ENCODE measurements around the gene ITGA8. TPM values are rescaled to one million over a fixed set of nuclear protein-coding genes. Genes with fewer than 3 reads are reported as not detected.

Gene ITGA8
- total RNA-seq, 1 experiment from 2014 or later: not detected

DNA sequence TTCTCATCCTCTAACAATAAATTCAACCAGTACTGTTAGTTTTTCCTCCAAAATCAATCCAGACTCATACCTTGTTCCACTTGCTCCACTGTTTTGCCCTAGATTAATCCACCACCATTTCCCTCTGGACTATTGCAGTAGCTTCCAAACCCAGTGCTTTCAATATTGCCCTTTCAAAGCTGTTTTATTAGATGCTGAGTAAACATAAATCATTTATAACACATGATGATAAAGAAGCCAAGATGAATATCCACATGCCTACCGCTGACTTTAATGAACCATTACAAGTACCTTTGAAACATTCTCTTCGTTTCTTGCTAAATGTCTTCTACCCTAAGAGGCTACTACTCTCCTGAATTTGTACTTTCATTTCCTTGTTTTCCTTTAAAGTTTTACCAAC, 174.5 kb downstream of the ITGA8 start:
- Mint-ChIP-seq H3K9me3 (ENCODE audit: low read depth, unreplicated experiment) (peaks cover 5% of the 10 kb centered on the region), H3K36me3 (ENCODE audit: insufficient read depth, unreplicated experiment) (no peaks in the 10 kb centered on the region), H3K27me3 (ENCODE audit: unreplicated experiment) (peaks cover 43% of the 10 kb centered on the region), H3K4me1 (ENCODE audit: low read depth, unreplicated experiment) (no peaks in the 10 kb centered on the region), H3K4me3 (ENCODE audit: low read depth, unreplicated experiment) (no peak overlapping the region), H3K27ac (ENCODE audit: unreplicated experiment) (no peak overlapping the region)
- BruUV-seq (replicated peaks): no TSS peak
- intact Hi-C loops (cut with micrococcal nuclease; ENCODE audit: unreplicated experiment): no loop called here
- TF ChIP-seq, protein P1, sequence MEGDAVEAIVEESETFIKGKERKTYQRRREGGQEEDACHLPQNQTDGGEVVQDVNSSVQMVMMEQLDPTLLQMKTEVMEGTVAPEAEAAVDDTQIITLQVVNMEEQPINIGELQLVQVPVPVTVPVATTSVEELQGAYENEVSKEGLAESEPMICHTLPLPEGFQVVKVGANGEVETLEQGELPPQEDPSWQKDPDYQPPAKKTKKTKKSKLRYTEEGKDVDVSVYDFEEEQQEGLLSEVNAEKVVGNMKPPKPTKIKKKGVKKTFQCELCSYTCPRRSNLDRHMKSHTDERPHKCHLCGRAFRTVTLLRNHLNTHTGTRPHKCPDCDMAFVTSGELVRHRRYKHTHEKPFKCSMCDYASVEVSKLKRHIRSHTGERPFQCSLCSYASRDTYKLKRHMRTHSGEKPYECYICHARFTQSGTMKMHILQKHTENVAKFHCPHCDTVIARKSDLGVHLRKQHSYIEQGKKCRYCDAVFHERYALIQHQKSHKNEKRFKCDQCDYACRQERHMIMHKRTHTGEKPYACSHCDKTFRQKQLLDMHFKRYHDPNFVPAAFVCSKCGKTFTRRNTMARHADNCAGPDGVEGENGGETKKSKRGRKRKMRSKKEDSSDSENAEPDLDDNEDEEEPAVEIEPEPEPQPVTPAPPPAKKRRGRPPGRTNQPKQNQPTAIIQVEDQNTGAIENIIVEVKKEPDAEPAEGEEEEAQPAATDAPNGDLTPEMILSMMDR (IDR thresholded peaks at IDR 0.05; ENCODE audit: unreplicated experiment): no peak
- no peak for DNase-seq
- CTCF ChIA-PET: no interaction called here

DNA sequence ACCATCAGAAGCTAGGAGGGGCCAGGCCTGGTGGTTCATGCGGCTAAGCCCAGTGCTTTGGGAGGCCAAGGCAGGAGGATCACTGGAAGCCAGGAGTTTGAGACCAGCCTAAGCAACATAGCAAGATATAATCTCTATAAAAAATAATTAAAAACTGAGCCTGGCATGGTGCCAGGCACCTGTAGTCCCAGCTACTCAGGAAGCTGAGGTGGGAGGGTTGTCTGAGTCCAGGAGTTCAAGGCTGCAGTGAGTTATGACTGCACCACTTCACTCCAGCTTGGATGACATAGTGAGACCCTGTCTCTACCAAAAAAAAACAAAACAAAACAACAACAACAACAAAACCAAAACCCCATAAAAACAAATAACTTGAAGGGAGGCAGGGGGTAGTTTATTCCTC, 175.7 kb downstream of the ITGA8 start:
- TF ChIP-seq, protein P1 (IDR thresholded peaks at IDR 0.05; ENCODE audit: unreplicated experiment): no peak
- H3K4me1 Mint-ChIP-seq (ENCODE audit: low read depth, unreplicated experiment): no peaks in the 10 kb centered on the region
- peaks cover 5% of the 10 kb centered on the region for H3K9me3 Mint-ChIP-seq (ENCODE audit: low read depth, unreplicated experiment)
- no peak for DNase-seq
- BruUV-seq (replicated peaks): no TSS peak
- no peak overlapping the region for H3K4me3 Mint-ChIP-seq (ENCODE audit: low read depth, unreplicated experiment)
- H3K27ac Mint-ChIP-seq (ENCODE audit: unreplicated experiment): no peak overlapping the region
- peaks cover 49% of the 10 kb centered on the region for H3K27me3 Mint-ChIP-seq (ENCODE audit: unreplicated experiment)
- CTCF ChIA-PET: no interaction called here
- intact Hi-C loops (cut with micrococcal nuclease; ENCODE audit: unreplicated experiment): no loop called here
- H3K36me3 Mint-ChIP-seq (ENCODE audit: insufficient read depth, unreplicated experiment): no peaks in the 10 kb centered on the region

DNA sequence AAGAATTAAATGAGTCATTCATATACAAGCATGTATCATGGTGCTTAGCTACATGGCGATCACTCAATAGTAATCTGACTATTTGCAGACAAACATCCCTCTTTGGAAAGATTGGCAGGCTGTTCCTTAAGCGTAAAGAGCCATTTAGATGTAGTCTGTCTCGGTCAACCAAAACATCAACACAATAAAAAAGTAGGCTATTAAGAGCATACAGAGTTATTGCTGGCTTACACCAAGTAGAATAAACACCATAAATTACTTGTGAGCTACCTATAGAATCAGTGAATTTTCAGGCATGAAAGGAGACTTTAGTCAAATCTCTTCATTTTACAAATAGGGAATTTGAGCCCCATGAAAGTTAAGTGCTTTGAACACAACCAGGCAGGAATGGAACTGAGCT, 176.9 kb downstream of the ITGA8 start:
- BruUV-seq (replicated peaks): no TSS peak
- Mint-ChIP-seq H3K27me3 (ENCODE audit: unreplicated experiment) (peaks cover 49% of the 10 kb centered on the region), H3K4me3 (ENCODE audit: low read depth, unreplicated experiment) (no peak overlapping the region), H3K9me3 (ENCODE audit: low read depth, unreplicated experiment) (peaks cover 5% of the 10 kb centered on the region), H3K36me3 (ENCODE audit: insufficient read depth, unreplicated experiment) (no peaks in the 10 kb centered on the region), H3K4me1 (ENCODE audit: low read depth, unreplicated experiment) (no peaks in the 10 kb centered on the region), H3K27ac (ENCODE audit: unreplicated experiment) (no peak overlapping the region)
- CTCF ChIA-PET: no interaction called here
- DNase-seq: no peak
- TF ChIP-seq, protein P1 (IDR thresholded peaks at IDR 0.05; ENCODE audit: unreplicated experiment): no peak
- intact Hi-C loops (cut with micrococcal nuclease; ENCODE audit: unreplicated experiment): no loop called here

DNA sequence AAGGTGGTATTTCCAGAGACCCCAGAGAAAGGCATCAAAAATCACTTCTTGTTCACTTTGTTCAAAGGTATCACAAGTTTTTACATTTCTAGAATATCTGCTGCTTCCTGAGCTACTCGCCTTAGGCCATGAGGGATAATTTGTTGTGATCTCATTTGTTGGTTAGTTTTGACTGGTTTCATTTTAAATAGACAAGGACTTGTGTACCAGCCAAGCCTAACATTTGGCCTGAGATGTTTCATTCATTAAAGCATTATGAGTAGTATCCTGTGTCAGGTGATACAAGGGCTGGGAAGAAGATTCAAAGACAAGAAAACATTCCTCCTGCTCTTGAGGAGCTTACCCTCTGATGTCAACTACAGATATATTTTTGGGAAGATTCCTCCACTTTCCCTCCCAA, 178.3 kb downstream of the ITGA8 start:
- H3K27ac Mint-ChIP-seq (ENCODE audit: unreplicated experiment): no peak overlapping the region

More for the DNA sequence above, 178.3 kb downstream of the ITGA8 start:
- Mint-ChIP-seq H3K4me3 (ENCODE audit: low read depth, unreplicated experiment) (no peak overlapping the region), H3K36me3 (ENCODE audit: insufficient read depth, unreplicated experiment) (no peaks in the 10 kb centered on the region), H3K27me3 (ENCODE audit: unreplicated experiment) (peaks cover 55% of the 10 kb centered on the region), H3K4me1 (ENCODE audit: low read depth, unreplicated experiment) (no peaks in the 10 kb centered on the region), H3K9me3 (ENCODE audit: low read depth, unreplicated experiment) (peaks cover 3% of the 10 kb centered on the region)
- no peak for DNase-seq
- TF ChIP-seq, protein P1 (IDR thresholded peaks at IDR 0.05; ENCODE audit: unreplicated experiment): no peak
- intact Hi-C loops (cut with micrococcal nuclease; ENCODE audit: unreplicated experiment): no loop called here
- no TSS peak for BruUV-seq (replicated peaks)
- CTCF ChIA-PET: no interaction called here
